HepG2 (cell line): ENCODE results near the gene BAHCC1. TPM values are rescaled to one million over a fixed set of nuclear protein-coding genes. Genes with fewer than 3 reads are reported as not detected.
A peak's percentile ranks its signal among the peaks of the same experiment; 100 is the strongest.

Source experiments
- ATRX ChIP-seq: sonication (generic); formaldehyde crosslinking; IDR thresholded peaks from 2 replicates; pipeline ENCODE4 v1.4.0; 2020; ENCODE audit warnings: missing genetic modification reagents, borderline replicate concordance
- GPBP1L1 ChIP-seq: sonication (generic); formaldehyde crosslinking; IDR thresholded peaks from 2 replicates; pipeline ENCODE4 v1.5.0; 2020; ENCODE audit warnings: mild to moderate bottlenecking, missing genetic modification reagents
- JUN ChIP-seq: sonication (generic); formaldehyde crosslinking; IDR thresholded peaks from 2 replicates; pipeline ENCODE4 v1.4.0; 2020; ENCODE audit warnings: mild to moderate bottlenecking, missing genetic modification reagents
- MNT ChIP-seq: fragments of 450-650 bp; IDR thresholded peaks from 2 replicates; pipeline ENCODE4 v1.6.1; 2016
- NCOA5 ChIP-seq: sonication (generic); formaldehyde crosslinking; IDR thresholded peaks from 2 replicates; pipeline ENCODE4 v1.4.0; 2020; ENCODE audit warnings: missing genetic modification reagents
- TBX3 ChIP-seq: fragments of 450-650 bp; IDR thresholded peaks from 2 replicates; pipeline ENCODE4 v1.6.1; 2017; ENCODE audit warnings: antibody characterized with exemption, mild to moderate bottlenecking, inconsistent platforms, borderline replicate concordance
- TEAD3 ChIP-seq: optimal IDR thresholded peaks from 2 replicates; pipeline ENCODE3; 2016; ENCODE audit warnings: borderline replicate concordance
- TGIF2 ChIP-seq: IDR thresholded peaks from 2 replicates; pipeline ENCODE4 v1.6.1; 2016; ENCODE audit warnings: control low read depth, missing compliant biosample characterization
- TP53 ChIP-seq: sonication (generic); formaldehyde crosslinking; conservative IDR thresholded peaks from 2 replicates; pipeline ENCODE4 v1.4.0; 2020; ENCODE audit warnings: missing genetic modification reagents
- ZNF839 ChIP-seq: sonication (generic); formaldehyde crosslinking; IDR thresholded peaks from 2 replicates; pipeline ENCODE4 v1.4.0; 2020; ENCODE audit warnings: missing genetic modification reagents, mild to moderate bottlenecking, borderline replicate concordance
- ZSCAN21 ChIP-seq: sonication (generic); formaldehyde crosslinking; IDR thresholded peaks from 2 replicates; pipeline ENCODE4 v1.8.0; 2022; ENCODE audit warnings: mild to moderate bottlenecking, missing genetic modification reagents, moderate library complexity, borderline replicate concordance
- polyA plus RNA-seq, 8 experiments: library from polyadenylated mRNA; depleted of rRNA in 3 of 8; stranded (reverse) in 7 of 8; unstranded in 1 of 8; fragments of >200 nt; fragmentation: Illumina TruSeq in 4 of 8; extraction: Trizol in 4 of 8; gene quantifications; 2 replicates each; pipeline versions ENCODE4 v1.2.1 to v1.2.3, GENCODE V29; 2011 to 2016; ENCODE audit warnings: low read depth in 4 of 8, missing spikeins in 1 of 8, mixed read lengths in 1 of 8; ENCODE audit not compliant: insufficient read depth in 1 of 8
- total RNA-seq, 5 experiments: library from RNA; depleted of rRNA; stranded (reverse); fragments of >200 nt; fragmentation: Illumina TruSeq; extraction: Trizol; gene quantifications; 2 replicates each; pipeline ENCODE4 v1.2.3, GENCODE V29; 2016; ENCODE audit warnings: low read depth in 1 of 5

The BAHCC1 gene
- total and polyA plus RNA-seq, 2 of the 13 experiments (the other 11 are each of a cell fraction or from before 2014, with no cell fraction given): 1.4 to 1.7 TPM

GRCh38 chr17:81484195-81484979, 89.1 kb downstream of the BAHCC1 start (continued):
- TF ChIP-seq GPBP1L1 (no peak), JUN (CRISPR knock-in tag) (peak; percentile 50; the same call in 1 of the 2 replicates), TEAD3 (peak; percentile 29), TBX3 (no peak), NCOA5 (CRISPR knock-in tag) (no peak), ZNF839 (CRISPR knock-in tag) (no peak), MNT (no peak), TGIF2 (CRISPR knock-in tag) (no peak), ATRX (CRISPR knock-in tag) (no peak), TP53 (CRISPR knock-in tag) (no peak; the same call in 1 of the 2 replicates), ZSCAN21 (peak; percentile 77; the same call in 1 of the 2 replicates)
